NCI-H460 (cell line): ENCODE data around the gene MAPK8. TPM values are rescaled to one million over a fixed set of nuclear protein-coding genes. Genes with fewer than 3 reads are reported as not detected.

ENCODE experiments used
- total RNA-seq: library from RNA; depleted of rRNA; stranded (reverse); fragments of >200 nt; shearing (Covaris generic); gene quantifications from 2 replicates; pipeline ENCODE4 v1.2.3, GENCODE V29; 2014; rRNA removed

MAPK8 gene
- total RNA-seq, 1 experiment from 2014 or later, result 57.7 TPM

Other genes with a start within 250 kb of the MAPK8 start
- gene FRMPD2, start 32.0 kb upstream of the MAPK8 start, total RNA-seq, result not detected in 2 replicates